Glutamatergic neuron (in vitro differentiated cells): ENCODE results near the gene TBC1D14. TPM values are rescaled to one million over a fixed set of nuclear protein-coding genes. Genes with fewer than 3 reads are reported as not detected.

Experiments
- total RNA-seq: library from RNA; stranded (reverse); fragmentation: NEBNext Ultra II Directional; extraction: Animal tissue kit (Norgen Biotek cat#: 25700); gene quantifications from one replicate; pipeline ENCODE4 v1.2.1, GENCODE V29; 2021; ENCODE audit not compliant: unreplicated experiment

TBC1D14 gene
- total RNA-seq, 1 donor from 2014 or later, result 82.2 TPM

Other genes with a start within 250 kb of the TBC1D14 start
- gene S100P, start 215.9 kb upstream of the TBC1D14 start, total RNA-seq, result not detected
- 66.1 TPM for gene MRFAP1L1, start 200.0 kb upstream of the TBC1D14 start, total RNA-seq
- 22.5 TPM for gene BLOC1S4, start 193.7 kb upstream of the TBC1D14 start, total RNA-seq
- gene KIAA0232, start 127.1 kb upstream of the TBC1D14 start, total RNA-seq, result 64.4 TPM
- gene TADA2B, start 133.5 kb downstream of the TBC1D14 start, total RNA-seq, result 14.3 TPM
- 14.0 TPM for gene GRPEL1, start 158.2 kb downstream of the TBC1D14 start, total RNA-seq